Astrocyte of the cerebellum (primary cell): ENCODE results near the gene SMCHD1.

Source experiments
- DNase-seq: peaks from one replicate; pipeline ENCODE4 v3.0.0-alpha.2; 2011; ENCODE audit warnings: low read depth
- H3K4me3 ChIP-seq: 2 replicates; pipeline ENCODE4 v1.5.1; 2011; ENCODE audit warnings: mild to moderate bottlenecking, low read depth, low read length, moderate library complexity
- CTCF ChIP-seq: IDR thresholded peaks from 2 replicates; pipeline ENCODE4 v1.5.1; 2012; ENCODE audit warnings: low read length, low read depth, moderate library complexity, mild to moderate bottlenecking; ENCODE audit errors: missing control alignments
- in situ Hi-C: cut with HindIII; loops from 2 replicates; pipeline ENCODE4 v1.10.0; 2017; ENCODE audit warnings: low sequenced_read_pairs

The SMCHD1 gene

GRCh38 chr18:2776601-2777000 lies 121.1 kb downstream of the SMCHD1 start:
- no peak for TF ChIP-seq CTCF
- no peak for DNase-seq
- H3K4me3 ChIP-seq, result no peak overlapping the region
- in situ Hi-C loops, result no loop called here

DNA sequence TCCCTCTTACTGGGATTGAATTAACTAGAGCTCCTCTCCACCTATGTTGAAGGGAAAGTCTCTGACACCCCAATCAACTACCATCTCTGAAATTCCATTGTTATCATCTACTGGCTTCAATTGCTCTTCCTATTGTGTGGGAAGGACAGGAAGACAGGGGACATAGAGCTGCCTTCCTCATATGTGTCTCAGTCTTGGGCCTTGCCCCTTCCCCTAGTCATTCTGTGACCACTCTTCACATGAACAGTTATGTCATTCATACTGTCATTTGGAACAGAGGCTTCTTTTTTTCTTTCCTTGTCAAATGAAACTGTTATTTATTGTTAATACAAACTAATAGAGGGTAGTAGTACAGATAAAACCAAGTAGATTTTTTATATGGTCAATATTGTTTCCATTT lies 121.7 kb downstream of the SMCHD1 start:
- TF ChIP-seq CTCF, result no peak

DNA sequence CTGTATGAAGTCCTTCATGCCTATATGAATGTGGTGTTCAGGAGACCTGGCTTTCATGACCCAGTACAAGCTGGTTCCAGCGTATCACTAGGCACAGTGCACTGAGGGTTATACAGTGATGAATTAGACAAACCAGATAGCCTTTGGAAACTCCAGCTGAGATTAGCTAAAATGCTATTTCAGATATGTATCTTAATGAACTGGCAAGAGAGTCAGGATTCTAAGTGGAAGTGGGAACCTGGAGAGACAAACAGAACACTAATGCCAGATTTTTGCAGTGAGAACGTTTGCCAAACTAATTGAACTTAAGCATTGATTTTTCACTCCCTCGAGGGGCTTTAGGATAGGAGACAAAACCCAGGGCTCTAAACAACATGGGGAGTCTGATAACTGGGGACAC lies 125.2 kb downstream of the SMCHD1 start:
- DNase-seq, result no peak

More for the DNA sequence above, 121.7 kb downstream of the SMCHD1 start:
- H3K4me3 ChIP-seq, result no peak overlapping the region
- in situ Hi-C loops, result no loop called here
- no peak for DNase-seq

DNA sequence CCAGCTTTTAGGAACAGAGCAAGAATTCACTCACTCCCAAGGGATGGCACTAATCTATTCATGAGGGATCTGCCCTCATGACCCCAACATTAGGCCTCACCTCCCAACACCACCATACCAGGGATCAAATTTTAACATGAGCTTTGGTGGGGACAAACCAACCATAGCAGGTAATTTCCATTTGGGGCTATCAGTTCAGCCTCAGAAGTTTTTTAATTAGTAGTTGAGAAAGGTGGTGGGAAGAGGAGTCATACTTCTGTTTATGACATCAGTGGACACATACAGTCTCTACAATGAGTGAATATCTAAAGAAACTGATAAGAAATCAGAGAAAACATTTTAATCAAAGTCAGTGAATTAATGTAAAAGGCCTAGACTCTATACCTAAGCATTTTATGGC lies 131.7 kb downstream of the SMCHD1 start:
- TF ChIP-seq CTCF, result no peak
- in situ Hi-C loops, result no loop called here
- H3K4me3 ChIP-seq, result no peak overlapping the region
- no peak for DNase-seq

More for the DNA sequence above, 125.2 kb downstream of the SMCHD1 start:
- no peak overlapping the region for H3K4me3 ChIP-seq
- no peak for TF ChIP-seq CTCF
- in situ Hi-C loops, result no loop called here

GRCh38 chr18:2792395-2792794 lies 136.9 kb downstream of the SMCHD1 start:
- no peak for DNase-seq
- in situ Hi-C loops, result no loop called here
- H3K4me3 ChIP-seq, result no peak overlapping the region
- TF ChIP-seq CTCF, result no peak

DNA sequence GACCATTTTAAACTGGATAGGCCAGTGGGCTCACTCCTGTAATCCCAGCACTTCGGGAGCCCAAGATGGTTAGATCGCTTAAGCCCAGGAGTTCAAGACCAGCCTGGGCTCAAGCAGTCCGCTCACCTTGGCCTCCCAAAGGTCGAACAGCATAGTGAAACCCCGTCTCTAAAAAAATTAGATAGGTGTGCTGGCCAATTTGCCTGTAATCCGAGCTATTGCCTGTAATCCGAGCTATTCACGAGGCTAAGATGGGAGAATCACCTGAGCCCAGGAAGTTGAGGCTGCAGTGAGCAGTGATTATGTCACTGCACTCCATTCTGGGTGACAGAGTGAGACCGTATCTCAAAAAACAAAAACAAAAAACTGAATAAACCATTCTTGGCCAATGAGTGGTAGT lies 138.6 kb downstream of the SMCHD1 start:
- DNase-seq, result no peak
- in situ Hi-C loops, result no loop called here
- H3K4me3 ChIP-seq, result no peak overlapping the region
- no peak for TF ChIP-seq CTCF

DNA sequence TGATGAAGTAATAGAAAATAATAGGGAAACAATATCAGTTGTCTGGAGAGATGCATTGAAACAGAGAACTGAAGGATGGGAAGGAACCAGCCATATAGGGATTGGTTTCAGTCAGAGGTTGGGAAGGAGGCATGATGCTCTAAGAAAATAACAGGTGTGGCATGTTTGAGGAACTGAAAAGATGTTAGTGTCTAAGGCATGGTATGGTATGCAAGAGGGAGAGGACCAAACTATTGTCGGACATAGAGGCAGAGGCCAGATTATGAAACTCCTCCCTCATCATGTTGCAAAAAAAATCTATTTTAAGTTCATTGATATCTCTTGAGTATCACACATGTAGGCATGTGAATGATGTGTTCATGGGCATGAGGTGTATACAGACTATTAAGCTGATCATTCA lies 142.4 kb downstream of the SMCHD1 start:
- H3K4me3 ChIP-seq, result no peak overlapping the region
- no peak for TF ChIP-seq CTCF
- no peak for DNase-seq
- in situ Hi-C loops, result no loop called here
